Hepatocyte (in vitro differentiated cells): ENCODE results near the gene GPR82.

ENCODE experiments used
- EZH2 ChIP-seq: fragments of 200-600 bp; sonication (generic); IDR thresholded peaks from 2 replicates; pipeline ENCODE4 v1.6.1; 2016; ENCODE audit warnings: antibody characterized with exemption, mild to moderate bottlenecking, borderline replicate concordance
- EZH2phosphoT487 ChIP-seq: fragments of 200-600 bp; sonication (generic); IDR thresholded peaks from one replicate; pipeline ENCODE4 v1.6.1; 2018; ENCODE audit warnings: antibody characterized with exemption, mild to moderate bottlenecking, low read depth, moderate library complexity; ENCODE audit not compliant: unreplicated experiment, severe bottlenecking
- TF ChIP-seq, protein P1 (sequence below): fragments of 200-600 bp; sonication (generic); IDR thresholded peaks from 2 replicates; pipeline ENCODE4 v1.5.1; 2016; ENCODE audit warnings: antibody characterized with exemption, mild to moderate bottlenecking; ENCODE audit not compliant: poor library complexity

DNA sequence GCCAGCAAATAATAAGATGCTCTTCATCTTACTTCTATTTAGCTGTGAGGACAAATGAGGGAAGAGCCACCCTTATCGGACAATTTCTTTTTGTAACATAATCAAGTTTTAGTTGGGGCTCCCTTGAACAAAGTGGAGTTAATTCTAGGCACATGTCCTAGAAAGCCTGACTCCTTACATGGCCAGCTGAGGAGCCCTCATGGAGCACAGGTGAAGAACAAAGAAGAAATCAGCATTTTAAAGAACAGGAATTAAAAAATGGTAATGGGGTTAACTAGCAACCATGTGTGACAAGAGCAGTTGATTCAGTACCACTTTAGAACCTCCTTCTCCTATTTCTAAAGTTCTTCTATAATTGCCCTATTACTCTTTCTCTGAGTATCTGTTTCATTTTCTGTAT, 15.9 kb downstream of the GPR82 start:
- TF ChIP-seq, protein P1, sequence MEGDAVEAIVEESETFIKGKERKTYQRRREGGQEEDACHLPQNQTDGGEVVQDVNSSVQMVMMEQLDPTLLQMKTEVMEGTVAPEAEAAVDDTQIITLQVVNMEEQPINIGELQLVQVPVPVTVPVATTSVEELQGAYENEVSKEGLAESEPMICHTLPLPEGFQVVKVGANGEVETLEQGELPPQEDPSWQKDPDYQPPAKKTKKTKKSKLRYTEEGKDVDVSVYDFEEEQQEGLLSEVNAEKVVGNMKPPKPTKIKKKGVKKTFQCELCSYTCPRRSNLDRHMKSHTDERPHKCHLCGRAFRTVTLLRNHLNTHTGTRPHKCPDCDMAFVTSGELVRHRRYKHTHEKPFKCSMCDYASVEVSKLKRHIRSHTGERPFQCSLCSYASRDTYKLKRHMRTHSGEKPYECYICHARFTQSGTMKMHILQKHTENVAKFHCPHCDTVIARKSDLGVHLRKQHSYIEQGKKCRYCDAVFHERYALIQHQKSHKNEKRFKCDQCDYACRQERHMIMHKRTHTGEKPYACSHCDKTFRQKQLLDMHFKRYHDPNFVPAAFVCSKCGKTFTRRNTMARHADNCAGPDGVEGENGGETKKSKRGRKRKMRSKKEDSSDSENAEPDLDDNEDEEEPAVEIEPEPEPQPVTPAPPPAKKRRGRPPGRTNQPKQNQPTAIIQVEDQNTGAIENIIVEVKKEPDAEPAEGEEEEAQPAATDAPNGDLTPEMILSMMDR: no peak
- no peak for TF ChIP-seq EZH2
- no peak for TF ChIP-seq EZH2phosphoT487
